Sigmoid colon (tissue), 3 donors: ENCODE measurements around the gene F12.

Experiments
- POLR2A ChIP-seq, 2 donors: fragments of 450-650 bp; IDR thresholded peaks; one replicate each; pipeline ENCODE4 v1.6.1; 2016; ENCODE audit warnings: antibody characterized with exemption in 2 of 2, mild to moderate bottlenecking in 2 of 2, moderate library complexity in 2 of 2
- TF ChIP-seq, protein P1 (sequence below), 4 experiments: fragments of 450-650 bp in 3 of 4; fragments of 200-600 bp in 1 of 4; IDR thresholded peaks; one replicate each; pipeline ENCODE4 v1.5.1; 2016 to 2019; ENCODE audit warnings: antibody characterized with exemption in 4 of 4, mild to moderate bottlenecking in 3 of 4, moderate library complexity in 2 of 4

DNA sequence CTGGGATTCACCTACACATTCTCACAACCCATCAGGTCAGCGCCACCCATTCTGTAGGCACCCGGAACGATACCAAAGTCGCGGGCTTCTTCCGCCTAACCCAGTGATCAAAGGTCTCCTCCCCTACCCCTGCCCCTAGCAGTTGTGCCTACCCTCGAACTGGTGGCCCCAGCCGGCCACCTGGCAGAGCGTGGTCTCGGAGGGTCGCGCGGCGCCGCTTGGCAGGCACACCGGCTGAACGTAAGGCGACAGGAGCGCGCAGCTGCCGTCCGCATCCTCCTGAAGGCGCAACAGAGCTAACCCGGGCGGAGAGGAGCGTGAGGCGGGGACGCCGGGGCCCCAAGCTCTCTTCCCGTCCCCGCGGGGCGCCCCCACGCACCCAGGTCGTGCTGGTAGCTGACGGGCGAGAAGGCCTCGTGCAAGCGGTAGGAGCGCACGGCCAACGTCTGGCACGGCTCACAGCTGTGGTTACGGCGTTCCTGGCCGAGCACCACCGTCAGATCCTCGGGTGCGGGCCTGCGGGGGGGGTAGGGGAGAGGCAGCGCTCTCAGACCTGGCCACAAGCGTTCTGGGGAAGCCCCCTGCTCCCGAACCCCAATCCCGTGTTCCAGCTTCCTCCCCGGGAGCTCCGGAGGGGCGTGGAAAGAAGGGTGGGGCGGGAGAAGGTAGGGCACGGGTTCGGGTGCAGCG, 6.1 kb downstream of the F12 start:
- TF ChIP-seq, protein P1, sequence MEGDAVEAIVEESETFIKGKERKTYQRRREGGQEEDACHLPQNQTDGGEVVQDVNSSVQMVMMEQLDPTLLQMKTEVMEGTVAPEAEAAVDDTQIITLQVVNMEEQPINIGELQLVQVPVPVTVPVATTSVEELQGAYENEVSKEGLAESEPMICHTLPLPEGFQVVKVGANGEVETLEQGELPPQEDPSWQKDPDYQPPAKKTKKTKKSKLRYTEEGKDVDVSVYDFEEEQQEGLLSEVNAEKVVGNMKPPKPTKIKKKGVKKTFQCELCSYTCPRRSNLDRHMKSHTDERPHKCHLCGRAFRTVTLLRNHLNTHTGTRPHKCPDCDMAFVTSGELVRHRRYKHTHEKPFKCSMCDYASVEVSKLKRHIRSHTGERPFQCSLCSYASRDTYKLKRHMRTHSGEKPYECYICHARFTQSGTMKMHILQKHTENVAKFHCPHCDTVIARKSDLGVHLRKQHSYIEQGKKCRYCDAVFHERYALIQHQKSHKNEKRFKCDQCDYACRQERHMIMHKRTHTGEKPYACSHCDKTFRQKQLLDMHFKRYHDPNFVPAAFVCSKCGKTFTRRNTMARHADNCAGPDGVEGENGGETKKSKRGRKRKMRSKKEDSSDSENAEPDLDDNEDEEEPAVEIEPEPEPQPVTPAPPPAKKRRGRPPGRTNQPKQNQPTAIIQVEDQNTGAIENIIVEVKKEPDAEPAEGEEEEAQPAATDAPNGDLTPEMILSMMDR (IDR thresholded peaks at IDR 0.05), result no peak
- no peak for TF ChIP-seq POLR2A (IDR thresholded peaks at IDR 0.05)
